Measurements from ENCODE around the gene WDR89.

The WDR89 gene, protein sequence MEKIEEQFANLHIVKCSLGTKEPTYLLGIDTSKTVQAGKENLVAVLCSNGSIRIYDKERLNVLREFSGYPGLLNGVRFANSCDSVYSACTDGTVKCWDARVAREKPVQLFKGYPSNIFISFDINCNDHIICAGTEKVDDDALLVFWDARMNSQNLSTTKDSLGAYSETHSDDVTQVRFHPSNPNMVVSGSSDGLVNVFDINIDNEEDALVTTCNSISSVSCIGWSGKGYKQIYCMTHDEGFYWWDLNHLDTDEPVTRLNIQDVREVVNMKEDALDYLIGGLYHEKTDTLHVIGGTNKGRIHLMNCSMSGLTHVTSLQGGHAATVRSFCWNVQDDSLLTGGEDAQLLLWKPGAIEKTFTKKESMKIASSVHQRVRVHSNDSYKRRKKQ

DNA sequence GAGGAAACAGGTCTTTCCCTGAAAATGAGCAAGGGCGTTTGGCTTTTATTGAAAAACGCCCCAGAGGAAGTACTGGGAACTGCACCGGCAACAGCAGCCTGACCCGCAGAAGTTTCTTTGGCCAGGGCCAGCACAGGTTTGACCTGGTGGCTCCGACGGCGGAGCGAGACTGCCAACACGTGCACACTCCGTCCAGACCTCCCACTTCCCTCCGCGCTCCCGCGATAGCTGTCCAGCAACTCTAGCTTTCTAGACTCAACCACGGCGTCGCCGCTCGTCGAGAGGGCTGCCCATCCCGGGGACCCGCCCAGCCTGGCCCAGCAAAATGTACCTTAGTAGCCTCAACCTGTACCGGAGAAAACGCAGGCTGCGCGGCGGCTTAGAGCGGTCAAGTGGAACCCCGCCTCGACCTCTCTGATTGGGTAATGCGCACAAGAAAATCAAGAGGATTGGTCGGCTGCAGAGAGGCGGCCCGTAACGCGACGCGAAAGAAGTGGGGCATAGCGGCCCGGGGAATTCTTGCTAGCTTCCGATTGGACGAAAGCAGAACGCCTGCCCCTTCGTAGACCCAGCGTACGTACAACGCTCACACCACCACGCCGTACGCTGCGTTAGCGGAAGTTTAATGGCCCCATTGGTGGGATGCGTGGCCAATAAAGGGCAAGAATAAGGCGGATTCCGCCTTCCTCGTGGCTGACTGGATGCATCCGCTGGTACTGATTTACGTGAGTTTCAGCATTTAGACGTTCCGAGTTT lies at the start of gene WDR89:
TSS of gene WDR89 (minus strand) at position 399 of the 756 bp plus-strand sequence. CDS start 41,929 bp downstream, outside the sequence.
- Histone ChIP-seq H3K9me3 (ENCODE audit: control insufficient read depth, insufficient read depth, low read length) (no peaks in the 10 kb centered on the region), H3K9ac (ENCODE audit: low read depth, low read length) (peak within 1 kb of the TSS; percentile 79), H3K36me3 (ENCODE audit: insufficient read depth, low read length) (peaks cover 3% of the 10 kb centered on the region; the same call in 1 of the 2 replicates), H3K4me1 (ENCODE audit: insufficient read depth, low read length) (no peaks in the 10 kb centered on the region)

DNA sequence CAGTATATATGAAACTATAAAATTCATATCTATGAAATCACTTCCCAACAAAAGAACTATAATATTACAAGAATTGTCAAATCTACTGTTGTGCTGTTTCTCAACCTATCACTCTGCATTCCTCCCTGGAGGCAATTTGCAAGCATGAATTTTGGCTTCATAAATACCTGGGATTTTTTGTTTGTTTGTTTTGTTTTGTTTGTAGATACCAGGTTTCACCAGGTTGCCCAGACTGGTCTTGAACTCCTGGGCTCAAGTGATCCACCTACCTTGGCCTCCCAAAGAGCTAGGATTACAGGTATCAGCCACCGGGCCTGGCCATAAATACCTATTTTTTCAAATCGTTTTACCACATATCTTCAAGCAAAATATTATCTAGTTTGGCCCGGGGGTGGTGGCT lies 47.5 kb upstream of the WDR89 start:
- Histone ChIP-seq H3K9me3 (ENCODE audit: control insufficient read depth, insufficient read depth, low read length) (no peaks in the 10 kb centered on the region), H3K4me1 (ENCODE audit: insufficient read depth, low read length) (no peaks in the 10 kb centered on the region), H3K9ac (ENCODE audit: low read depth, low read length) (no peak overlapping the region), H3K36me3 (ENCODE audit: insufficient read depth, low read length) (no peaks in the 10 kb centered on the region)

DNA sequence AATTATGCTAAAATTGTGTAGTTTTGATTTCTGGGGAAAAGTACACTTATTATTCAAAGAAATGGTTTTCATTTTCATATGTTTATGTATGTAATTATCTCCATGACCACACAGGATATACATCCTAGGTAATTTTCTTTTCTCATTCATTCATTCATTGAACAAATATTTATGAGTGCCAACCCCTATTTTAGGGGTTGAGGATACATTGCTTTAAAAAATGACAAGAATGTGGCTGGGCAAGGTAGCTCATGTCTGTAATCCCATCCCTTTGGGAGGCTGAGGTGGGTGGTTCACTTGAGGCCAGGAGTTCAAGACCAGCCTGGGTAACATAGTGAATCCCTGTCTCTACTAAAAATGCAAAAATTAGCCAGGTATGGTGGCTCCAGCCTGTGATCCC lies 45.3 kb upstream of the WDR89 start:
- no peak overlapping the region for H3K9ac ChIP-seq (ENCODE audit: low read depth, low read length)
- no peaks in the 10 kb centered on the region for H3K4me1 ChIP-seq (ENCODE audit: insufficient read depth, low read length)
- H3K9me3 ChIP-seq (ENCODE audit: control insufficient read depth, insufficient read depth, low read length): no peaks in the 10 kb centered on the region
- H3K36me3 ChIP-seq (ENCODE audit: insufficient read depth, low read length): no peaks in the 10 kb centered on the region

DNA sequence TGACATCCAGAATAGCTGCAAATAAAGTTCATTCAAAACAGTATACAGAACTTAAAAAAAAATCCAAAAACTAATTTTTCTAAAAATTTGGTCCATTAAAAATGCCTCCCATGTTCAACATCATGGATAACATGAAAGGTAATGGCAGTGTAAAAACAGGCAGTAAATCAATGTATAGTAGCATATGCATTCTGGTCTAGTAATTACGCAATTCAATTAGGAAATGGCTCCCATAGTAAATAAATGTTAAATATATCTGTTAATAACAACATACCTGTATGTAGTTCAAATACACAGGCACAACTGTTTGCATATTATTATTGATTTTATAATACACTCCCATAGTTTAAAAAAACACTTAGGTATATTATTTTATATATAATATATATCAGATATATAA lies 43.7 kb upstream of the WDR89 start:
- H3K4me1 ChIP-seq (ENCODE audit: insufficient read depth, low read length): no peaks in the 10 kb centered on the region
- no peak overlapping the region for H3K9ac ChIP-seq (ENCODE audit: low read depth, low read length)
- no peaks in the 10 kb centered on the region for H3K36me3 ChIP-seq (ENCODE audit: insufficient read depth, low read length)
- H3K9me3 ChIP-seq (ENCODE audit: control insufficient read depth, insufficient read depth, low read length): no peaks in the 10 kb centered on the region

DNA sequence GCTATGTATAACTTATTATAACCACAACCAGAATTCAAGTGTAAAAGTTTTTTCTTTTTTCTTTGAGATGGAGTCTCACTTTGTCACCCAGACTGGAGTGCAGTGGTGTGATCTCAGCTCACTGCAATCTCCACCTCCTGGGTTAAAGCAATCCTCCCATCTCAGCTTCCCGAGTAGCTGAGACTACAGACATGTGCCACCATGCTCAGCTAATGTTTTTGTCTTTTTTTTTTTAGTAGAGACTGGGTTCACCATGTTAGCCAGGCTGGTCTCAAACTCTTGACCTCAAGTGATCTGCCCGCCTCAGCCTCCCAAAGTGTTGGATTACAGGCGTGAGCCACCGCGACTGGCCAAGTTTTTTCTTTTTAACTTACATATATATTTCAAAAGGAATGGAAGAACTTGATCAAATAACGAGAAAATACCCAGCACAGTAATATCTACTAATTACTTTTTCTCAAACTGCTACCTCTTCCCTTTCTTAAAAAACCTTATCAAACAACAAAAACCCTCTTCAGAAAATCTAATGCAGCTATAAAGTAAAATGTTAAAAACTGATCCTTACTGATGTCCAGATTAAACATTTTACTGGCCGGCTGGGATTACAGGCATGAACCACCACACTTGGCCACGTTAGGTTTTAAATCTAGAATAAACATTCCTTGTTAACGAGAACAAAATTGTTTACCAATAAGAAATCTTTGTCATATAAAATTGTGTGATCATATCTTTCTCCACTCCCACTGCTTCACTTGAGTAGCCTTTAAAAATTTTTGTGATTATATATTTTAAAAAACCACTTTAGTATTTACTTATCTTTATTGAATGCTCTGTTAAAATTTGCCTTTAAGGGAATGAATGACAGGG lies 41.3 kb upstream of the WDR89 start:
- H3K9ac ChIP-seq (ENCODE audit: low read depth, low read length): no peak overlapping the region
- no peaks in the 10 kb centered on the region for H3K36me3 ChIP-seq (ENCODE audit: insufficient read depth, low read length)
- no peaks in the 10 kb centered on the region for H3K9me3 ChIP-seq (ENCODE audit: control insufficient read depth, insufficient read depth, low read length)
- peaks cover 2% of the 10 kb centered on the region; the same call in 1 of the 2 replicates for H3K4me1 ChIP-seq (ENCODE audit: insufficient read depth, low read length)

DNA sequence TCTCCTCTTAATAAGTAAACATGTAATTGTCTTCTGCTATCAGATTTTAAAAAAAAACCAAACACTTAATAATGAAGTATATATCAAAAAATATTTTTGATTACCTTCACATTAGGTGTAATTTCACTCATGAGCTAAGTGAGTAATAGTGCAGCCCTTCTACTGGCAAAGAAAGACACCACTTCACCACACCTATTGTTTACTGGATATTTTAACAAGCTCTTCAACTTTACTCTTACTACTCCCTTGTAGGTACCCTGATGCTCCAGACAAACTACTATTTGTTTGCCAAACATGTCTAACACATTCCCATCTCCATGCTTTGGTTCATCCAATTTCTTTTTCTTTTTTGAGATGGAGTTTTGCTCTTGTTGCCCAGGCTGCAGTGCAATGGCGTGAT lies 36.9 kb upstream of the WDR89 start:
- peaks cover 4% of the 10 kb centered on the region; the same call in 1 of the 2 replicates for H3K4me1 ChIP-seq (ENCODE audit: insufficient read depth, low read length)
- no peaks in the 10 kb centered on the region for H3K9me3 ChIP-seq (ENCODE audit: control insufficient read depth, insufficient read depth, low read length)
- no peaks in the 10 kb centered on the region for H3K36me3 ChIP-seq (ENCODE audit: insufficient read depth, low read length)
- no peak overlapping the region for H3K9ac ChIP-seq (ENCODE audit: low read depth, low read length)

DNA sequence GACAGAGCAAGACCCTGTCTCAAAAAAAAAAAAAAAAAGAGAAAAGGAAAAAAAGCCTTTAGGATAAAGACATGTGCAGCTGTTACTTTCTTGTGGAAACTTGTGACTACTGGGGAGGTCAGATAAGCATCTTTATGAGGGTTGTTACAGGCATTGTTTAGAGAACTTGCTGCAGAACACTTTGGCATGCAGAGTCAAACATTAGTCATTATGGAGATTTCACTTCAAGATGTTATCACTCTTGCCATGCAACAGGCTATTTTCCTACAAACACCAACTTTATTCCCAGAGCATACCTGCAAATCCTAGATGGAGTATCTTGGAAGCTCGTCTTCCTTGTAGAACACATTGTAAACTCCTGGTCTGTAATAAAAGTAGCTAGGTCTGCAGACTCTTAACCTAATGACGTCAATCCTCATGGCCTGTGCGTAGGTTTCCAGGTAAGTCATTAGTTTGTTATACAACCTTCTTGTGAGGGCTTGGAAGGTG lies 36.3 kb upstream of the WDR89 start:
- H3K9ac ChIP-seq (ENCODE audit: low read depth, low read length): no peak overlapping the region
- H3K4me1 ChIP-seq (ENCODE audit: insufficient read depth, low read length): peaks cover 4% of the 10 kb centered on the region; the same call in 1 of the 2 replicates
- H3K36me3 ChIP-seq (ENCODE audit: insufficient read depth, low read length): no peaks in the 10 kb centered on the region
- no peaks in the 10 kb centered on the region for H3K9me3 ChIP-seq (ENCODE audit: control insufficient read depth, insufficient read depth, low read length)

DNA sequence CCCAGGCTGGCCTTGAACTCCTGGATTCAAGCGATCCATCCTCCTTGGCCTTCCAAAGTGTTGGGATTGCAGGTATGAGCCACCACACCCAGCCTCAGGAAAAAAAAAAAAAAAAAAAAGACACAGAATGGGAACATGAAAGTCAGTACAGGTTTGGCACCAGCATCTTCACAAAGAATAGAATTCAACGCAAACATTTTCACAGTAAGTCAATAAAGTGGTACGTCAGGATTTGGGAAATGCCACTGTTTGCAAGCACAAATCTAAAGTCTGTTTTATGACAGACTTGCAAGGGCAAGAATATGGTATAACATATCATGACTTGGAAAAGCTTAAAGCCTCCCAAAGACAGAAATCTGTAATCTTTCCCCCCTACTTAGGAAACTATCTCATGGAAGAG lies 34.9 kb upstream of the WDR89 start:
- H3K36me3 ChIP-seq (ENCODE audit: insufficient read depth, low read length): no peaks in the 10 kb centered on the region
- no peaks in the 10 kb centered on the region for H3K9me3 ChIP-seq (ENCODE audit: control insufficient read depth, insufficient read depth, low read length)
- H3K4me1 ChIP-seq (ENCODE audit: insufficient read depth, low read length): peaks cover 4% of the 10 kb centered on the region
- no peak overlapping the region for H3K9ac ChIP-seq (ENCODE audit: low read depth, low read length)

DNA sequence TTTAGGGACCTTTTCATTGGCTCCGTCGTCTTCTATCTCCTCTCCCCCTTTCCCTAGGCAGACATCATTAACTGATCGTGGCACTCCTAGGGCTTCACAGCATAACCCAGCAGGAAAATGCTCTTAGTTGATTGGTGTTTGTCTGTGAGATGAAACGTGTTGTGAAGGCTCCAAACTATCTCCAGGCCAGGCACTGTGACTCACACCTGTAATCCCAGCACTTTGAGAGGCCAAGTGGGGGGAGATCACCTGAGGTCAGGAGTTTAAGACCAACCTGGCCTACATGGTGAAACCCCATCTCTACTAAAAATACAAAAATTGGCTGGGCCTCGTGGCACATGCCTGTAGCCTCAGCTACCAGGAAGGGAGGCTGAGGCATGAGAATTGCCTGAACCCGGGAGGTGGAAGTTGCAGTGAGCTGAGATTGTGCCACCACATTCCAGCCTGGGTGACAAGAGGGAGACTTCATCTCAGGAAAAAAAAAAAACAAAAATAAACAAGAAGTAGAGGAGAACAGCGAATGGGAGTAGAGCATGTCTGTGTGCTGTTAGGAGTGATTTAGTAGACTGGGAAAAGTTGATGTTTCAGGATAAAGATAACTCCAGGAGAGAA lies 32.3 kb upstream of the WDR89 start:
- H3K36me3 ChIP-seq (ENCODE audit: insufficient read depth, low read length): no peaks in the 10 kb centered on the region
- no peaks in the 10 kb centered on the region for H3K9me3 ChIP-seq (ENCODE audit: control insufficient read depth, insufficient read depth, low read length)
- H3K4me1 ChIP-seq (ENCODE audit: insufficient read depth, low read length): peaks cover 4% of the 10 kb centered on the region
- no peak overlapping the region for H3K9ac ChIP-seq (ENCODE audit: low read depth, low read length)

DNA sequence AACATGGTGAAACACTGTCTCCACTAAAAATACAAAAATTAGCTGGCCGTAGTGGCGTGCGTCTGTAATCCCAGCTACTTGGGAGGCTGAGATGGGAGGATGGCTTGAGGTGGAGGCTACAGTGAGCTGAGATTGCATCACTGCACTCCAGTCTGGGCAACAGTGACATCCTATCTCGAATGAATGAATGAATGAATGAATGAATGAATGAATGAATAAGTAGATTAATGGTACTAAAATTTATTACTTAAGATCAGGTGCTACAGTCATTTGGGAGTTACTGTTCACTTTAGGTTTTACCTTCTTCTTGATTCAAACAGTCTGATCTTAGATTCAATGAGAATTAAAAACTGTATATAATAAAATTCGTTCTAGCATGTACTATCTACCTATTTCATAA lies 31.6 kb upstream of the WDR89 start:
- no peaks in the 10 kb centered on the region for H3K36me3 ChIP-seq (ENCODE audit: insufficient read depth, low read length)
- H3K9me3 ChIP-seq (ENCODE audit: control insufficient read depth, insufficient read depth, low read length): no peaks in the 10 kb centered on the region
- H3K9ac ChIP-seq (ENCODE audit: low read depth, low read length): no peak overlapping the region
- peaks cover 4% of the 10 kb centered on the region for H3K4me1 ChIP-seq (ENCODE audit: insufficient read depth, low read length)

DNA sequence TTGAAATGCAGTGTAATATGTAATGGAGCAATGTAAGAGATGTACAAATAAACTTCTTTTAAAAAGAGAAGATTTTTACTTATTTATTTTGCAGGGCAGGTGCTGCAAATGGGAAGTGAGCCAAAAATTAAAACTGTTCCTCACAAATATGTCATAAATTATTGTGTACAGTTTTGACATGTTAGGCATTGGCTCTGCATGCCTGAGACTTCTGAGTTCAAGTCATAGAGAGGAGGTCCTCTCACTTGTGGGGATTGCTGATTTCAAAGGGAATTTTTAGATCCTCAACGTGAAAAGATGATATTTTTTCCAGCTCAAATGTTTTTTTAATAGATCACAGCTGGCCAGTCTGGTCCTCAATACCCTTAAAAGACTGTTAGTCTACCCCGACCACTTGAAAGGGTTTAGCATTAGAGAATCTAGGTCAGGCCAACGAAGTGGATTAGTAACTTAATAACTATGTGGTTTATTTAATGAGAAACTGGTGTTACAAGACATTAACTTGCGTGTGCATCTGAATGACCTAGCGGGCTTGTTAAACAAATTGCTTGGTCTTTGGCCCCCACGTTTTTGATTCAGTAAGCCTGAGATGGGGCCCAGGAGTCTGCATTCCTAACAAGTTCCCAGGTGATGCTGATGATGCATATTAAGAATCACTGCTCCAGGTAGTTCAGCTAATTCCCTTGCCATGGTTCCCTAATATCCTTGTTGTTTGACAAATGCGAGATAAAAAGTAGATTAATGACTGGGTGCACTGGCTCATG lies 30.9 kb upstream of the WDR89 start:
- Histone ChIP-seq H3K9me3 (ENCODE audit: control insufficient read depth, insufficient read depth, low read length) (no peaks in the 10 kb centered on the region), H3K9ac (ENCODE audit: low read depth, low read length) (no peak overlapping the region)

DNA sequence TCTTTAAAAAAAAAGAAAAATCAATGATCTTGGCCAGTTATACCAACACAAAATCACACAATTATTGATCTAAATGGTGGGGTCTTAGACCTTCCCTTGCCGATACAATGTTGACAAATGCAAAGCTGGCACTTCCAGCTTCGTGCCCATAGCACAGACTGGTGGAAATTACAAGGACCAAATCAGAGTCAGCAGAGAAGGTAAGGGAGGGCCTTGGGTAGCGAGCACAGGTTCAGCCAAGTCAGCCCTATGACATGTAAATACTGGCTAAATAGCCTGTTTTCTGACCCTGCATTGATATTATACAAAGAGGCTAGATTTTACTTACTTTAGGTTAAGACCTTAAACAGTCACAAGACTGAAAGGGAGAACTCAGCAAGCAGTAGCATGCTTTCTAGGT lies 30.3 kb upstream of the WDR89 start:
- Histone ChIP-seq H3K9me3 (ENCODE audit: control insufficient read depth, insufficient read depth, low read length) (no peaks in the 10 kb centered on the region), H3K4me1 (ENCODE audit: insufficient read depth, low read length) (no peaks in the 10 kb centered on the region; the same call in 1 of the 2 replicates), H3K9ac (ENCODE audit: low read depth, low read length) (no peak overlapping the region), H3K36me3 (ENCODE audit: insufficient read depth, low read length) (no peaks in the 10 kb centered on the region)

More for the DNA sequence above, 30.9 kb upstream of the WDR89 start:
- no peaks in the 10 kb centered on the region for H3K36me3 ChIP-seq (ENCODE audit: insufficient read depth, low read length)
- no peaks in the 10 kb centered on the region; the same call in 1 of the 2 replicates for H3K4me1 ChIP-seq (ENCODE audit: insufficient read depth, low read length)

DNA sequence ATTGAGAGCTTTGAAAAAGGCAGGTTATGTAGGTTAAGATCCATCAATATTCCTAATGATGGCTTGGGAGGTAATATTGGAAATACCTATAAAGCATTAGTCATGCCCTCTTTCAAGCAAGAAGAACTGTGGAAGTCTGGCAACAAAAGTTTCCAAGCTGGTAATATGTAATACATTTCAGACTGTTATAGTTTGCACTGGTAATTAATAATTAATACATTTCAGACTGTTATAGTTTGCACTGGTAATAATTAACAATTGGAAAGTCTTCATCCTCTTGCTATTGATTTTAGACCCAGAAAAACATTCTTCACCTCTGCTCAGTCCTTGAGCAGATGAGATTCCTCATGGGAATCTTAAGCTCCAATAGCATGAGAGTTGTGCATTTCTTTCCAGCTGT lies 29.0 kb upstream of the WDR89 start:
- Histone ChIP-seq H3K4me1 (ENCODE audit: insufficient read depth, low read length) (no peaks in the 10 kb centered on the region; the same call in 1 of the 2 replicates), H3K9me3 (ENCODE audit: control insufficient read depth, insufficient read depth, low read length) (no peaks in the 10 kb centered on the region), H3K9ac (ENCODE audit: low read depth, low read length) (no peak overlapping the region), H3K36me3 (ENCODE audit: insufficient read depth, low read length) (no peaks in the 10 kb centered on the region)
